SJCRH30 (cell line): ENCODE data around the gene DNAJC27. TPM values are rescaled to one million over a fixed set of nuclear protein-coding genes. Genes with fewer than 3 reads are reported as not detected.
A peak's percentile ranks its signal among the peaks of the same experiment; 100 is the strongest.

Source experiments
- DNase-seq, 2 experiments: peaks; one replicate each; pipeline ENCODE4 v3.0.0-alpha.2; 2015 to 2020
- H3K27ac ChIP-seq: fragments of 250-450 bp; sonication (Bioruptor Pico); 2 replicates; pipeline ENCODE4 v1.5.1; 2020; ENCODE audit warnings: mild to moderate bottlenecking, moderate library complexity
- H3K27me3 ChIP-seq: fragments of 250-450 bp; sonication (Bioruptor Pico); 2 replicates; pipeline ENCODE4 v1.5.1; 2020; ENCODE audit warnings: mild to moderate bottlenecking, moderate library complexity
- H3K36me3 ChIP-seq: fragments of 250-450 bp; sonication (Bioruptor Pico); 2 replicates; pipeline ENCODE4 v1.5.1; 2020; ENCODE audit warnings: mild to moderate bottlenecking, moderate library complexity
- H3K4me1 ChIP-seq: fragments of 250-450 bp; sonication (Bioruptor Pico); 2 replicates; pipeline ENCODE4 v1.5.1; 2020; ENCODE audit warnings: mild to moderate bottlenecking, moderate library complexity
- H3K4me3 ChIP-seq: fragments of 250-450 bp; sonication (Bioruptor Pico); 2 replicates; pipeline ENCODE4 v1.5.1; 2020; ENCODE audit warnings: mild to moderate bottlenecking, moderate library complexity
- H3K9me3 ChIP-seq: fragments of 250-450 bp; sonication (Bioruptor Pico); replicated peaks from 2 replicates; pipeline ENCODE4 v1.5.1; 2020; ENCODE audit warnings: mild to moderate bottlenecking, moderate library complexity
- total RNA-seq: library from RNA; depleted of rRNA; stranded (reverse); fragments of >200 nt; shearing (Covaris generic); gene quantifications from 2 replicates; pipeline ENCODE4 v1.2.3, GENCODE V29; 2014

The DNAJC27 gene
- total RNA-seq, 1 experiment from 2014 or later = 9.2 TPM

- Histone ChIP-seq H3K27me3 (no peaks in the 10 kb centered on the region), H3K4me3 (no peak overlapping the region), H3K27ac (no peak overlapping the region), H3K4me1 (peaks cover 15% of the 10 kb centered on the region), H3K9me3 (no peaks in the 10 kb centered on the region), H3K36me3 (peaks cover 52% of the 10 kb centered on the region)
- no peak for DNase-seq
Measured at GRCh38 chr2:24914713-24915112, 57.0 kb downstream of the DNAJC27 start.

DNA sequence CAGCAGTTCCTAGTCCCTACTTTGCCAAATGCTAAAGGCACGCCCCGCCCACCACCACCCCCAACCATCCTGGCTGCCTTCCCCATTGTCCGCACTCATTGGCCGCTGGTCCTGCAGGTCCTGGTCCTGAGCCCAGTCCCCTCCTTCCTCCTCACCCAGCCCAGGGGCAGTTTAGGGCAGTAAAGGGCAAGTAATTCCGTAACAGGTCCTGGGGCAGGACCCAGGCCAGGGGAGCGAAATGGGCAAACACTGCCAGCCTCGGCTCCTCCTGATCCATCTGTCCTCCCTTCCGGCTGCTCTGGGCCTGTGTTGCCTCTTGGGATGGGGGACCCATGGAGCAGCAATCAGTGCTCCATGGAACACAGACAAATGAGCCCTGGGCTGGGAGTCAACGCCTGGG, 57.8 kb downstream of the DNAJC27 start:
- H3K27ac ChIP-seq = no peak overlapping the region
- peaks cover 19% of the 10 kb centered on the region for H3K4me1 ChIP-seq
- H3K9me3 ChIP-seq = no peaks in the 10 kb centered on the region
- no peaks in the 10 kb centered on the region for H3K27me3 ChIP-seq
- DNase-seq = no peak
- no peak overlapping the region for H3K4me3 ChIP-seq
- peaks cover 52% of the 10 kb centered on the region for H3K36me3 ChIP-seq

DNA sequence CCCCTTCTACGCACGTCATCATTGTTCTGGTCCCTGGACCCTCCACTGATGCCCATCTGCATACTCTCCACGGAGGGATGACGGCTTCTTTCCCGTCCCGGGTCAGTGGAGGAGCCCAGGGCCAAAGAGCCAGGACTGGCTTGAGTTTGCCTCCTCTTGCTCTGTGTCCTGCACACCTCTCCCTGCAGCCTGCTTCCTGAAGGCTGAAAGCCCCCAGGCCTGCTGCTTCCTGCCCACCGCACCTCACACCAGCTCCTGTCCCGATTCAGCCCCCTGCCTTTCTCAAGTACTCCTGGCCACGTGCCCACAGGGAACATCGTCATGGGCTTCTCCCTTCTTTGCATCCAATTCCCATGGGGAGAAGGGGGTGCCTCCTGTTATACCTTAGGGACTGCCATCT, 58.8 kb downstream of the DNAJC27 start:
- H3K27ac ChIP-seq = no peak overlapping the region

GRCh38 chr2:24912523-24912922, 59.2 kb downstream of the DNAJC27 start:
- no peak for DNase-seq
- no peaks in the 10 kb centered on the region for H3K9me3 ChIP-seq
- no peaks in the 10 kb centered on the region for H3K27me3 ChIP-seq
- no peak overlapping the region for H3K27ac ChIP-seq
- H3K4me3 ChIP-seq = no peak overlapping the region
- H3K4me1 ChIP-seq = peaks cover 14% of the 10 kb centered on the region
- peaks cover 56% of the 10 kb centered on the region for H3K36me3 ChIP-seq

More for the DNA sequence above, 58.8 kb downstream of the DNAJC27 start:
- Histone ChIP-seq H3K4me1 (peaks cover 14% of the 10 kb centered on the region), H3K9me3 (no peaks in the 10 kb centered on the region), H3K27me3 (no peaks in the 10 kb centered on the region), H3K36me3 (peaks cover 55% of the 10 kb centered on the region), H3K4me3 (no peak overlapping the region)
- DNase-seq = no peak

DNA sequence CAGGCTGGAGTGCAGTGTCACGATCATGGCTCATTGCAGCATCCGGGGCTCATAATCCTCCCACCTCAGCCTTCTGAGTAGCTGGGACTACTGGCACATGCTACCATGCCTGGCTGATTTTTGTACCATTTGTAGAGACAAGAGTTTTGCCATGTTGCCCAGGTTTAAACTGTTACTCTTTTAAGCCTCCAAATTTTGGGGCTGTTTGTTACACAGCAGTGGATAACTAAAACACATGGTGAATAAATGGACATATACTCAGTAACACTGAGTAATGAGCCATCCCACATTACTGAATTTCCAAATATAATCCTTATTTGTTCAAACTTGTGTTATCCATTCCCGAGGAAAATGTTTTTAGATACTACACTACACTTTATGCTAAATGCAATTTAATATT, 61.5 kb downstream of the DNAJC27 start:
- H3K27me3 ChIP-seq = no peaks in the 10 kb centered on the region
- peaks cover 18% of the 10 kb centered on the region for H3K4me1 ChIP-seq
- DNase-seq = no peak
- peak overlapping the region; percentile 68 for H3K27ac ChIP-seq
- H3K4me3 ChIP-seq = no peak overlapping the region
- H3K36me3 ChIP-seq = peaks cover 58% of the 10 kb centered on the region
- no peaks in the 10 kb centered on the region for H3K9me3 ChIP-seq

- DNase-seq = peak; percentile 58 to 74
- Histone ChIP-seq H3K9me3 (no peaks in the 10 kb centered on the region), H3K4me3 (no peak overlapping the region), H3K4me1 (peaks cover 18% of the 10 kb centered on the region), H3K27me3 (no peaks in the 10 kb centered on the region), H3K27ac (peak overlapping the region; percentile 68), H3K36me3 (peaks cover 57% of the 10 kb centered on the region)
Measured at GRCh38 chr2:24909555-24910177, 62.1 kb downstream of the DNAJC27 start.

DNA sequence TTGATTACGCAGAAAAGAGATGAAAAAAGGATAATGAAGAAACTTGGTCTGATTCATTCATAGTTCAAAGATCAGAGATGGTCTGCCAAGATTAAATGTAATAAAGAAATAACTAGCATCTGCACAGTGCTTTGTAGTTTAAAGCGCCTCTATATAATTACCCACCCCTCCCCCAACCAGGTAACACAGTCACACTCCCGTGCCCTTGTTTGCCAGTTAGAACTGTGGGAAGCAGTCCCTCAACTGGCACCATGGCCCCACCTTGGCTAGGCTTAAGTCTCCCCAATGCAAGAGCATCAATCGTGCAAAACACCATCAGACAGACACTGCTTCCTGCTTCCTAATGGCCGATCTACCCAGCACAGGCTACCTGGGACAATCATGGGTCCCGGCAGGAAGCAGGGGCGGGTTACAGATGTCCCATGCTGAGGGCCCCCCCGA, 63.3 kb downstream of the DNAJC27 start:
- peaks cover 18% of the 10 kb centered on the region for H3K4me1 ChIP-seq
- no peaks in the 10 kb centered on the region for H3K9me3 ChIP-seq
- no peaks in the 10 kb centered on the region for H3K27me3 ChIP-seq
- no peak for DNase-seq
- H3K36me3 ChIP-seq = peaks cover 69% of the 10 kb centered on the region
- no peak overlapping the region for H3K27ac ChIP-seq
- H3K4me3 ChIP-seq = no peak overlapping the region

DNA sequence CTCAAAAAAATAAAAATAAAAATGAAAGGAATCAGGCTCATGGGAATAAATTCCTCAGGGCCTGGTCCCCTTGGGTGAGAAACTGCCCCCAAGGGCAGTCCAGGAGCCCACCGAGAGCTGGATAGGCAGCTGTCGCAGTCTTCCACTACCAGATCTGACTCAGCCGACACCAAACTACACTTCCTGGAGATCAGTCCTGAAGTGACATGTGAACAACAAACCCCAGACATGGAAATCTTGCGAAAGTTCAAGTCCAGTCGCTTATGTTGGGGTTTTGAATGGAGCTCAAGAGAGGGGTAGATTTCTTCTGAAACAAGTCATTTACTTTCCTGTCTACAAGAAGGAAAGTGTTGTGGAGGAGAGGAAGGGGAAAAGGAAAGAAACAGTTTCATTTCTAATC, 64.6 kb downstream of the DNAJC27 start:
- peak overlapping the region; percentile 34 for H3K27ac ChIP-seq
- peaks cover 71% of the 10 kb centered on the region for H3K36me3 ChIP-seq
- H3K9me3 ChIP-seq = no peaks in the 10 kb centered on the region
- no peaks in the 10 kb centered on the region for H3K27me3 ChIP-seq
- peaks cover 18% of the 10 kb centered on the region for H3K4me1 ChIP-seq
- H3K4me3 ChIP-seq = no peak overlapping the region
- DNase-seq = peak in 1 of 2 experiments; percentile 41

- Histone ChIP-seq H3K27me3 (no peaks in the 10 kb centered on the region), H3K9me3 (no peaks in the 10 kb centered on the region), H3K4me3 (no peak overlapping the region), H3K4me1 (peaks cover 18% of the 10 kb centered on the region), H3K27ac (no peak overlapping the region), H3K36me3 (peaks cover 68% of the 10 kb centered on the region)
- DNase-seq = no peak
Measured at GRCh38 chr2:24906466-24906865, 65.3 kb downstream of the DNAJC27 start.

DNA sequence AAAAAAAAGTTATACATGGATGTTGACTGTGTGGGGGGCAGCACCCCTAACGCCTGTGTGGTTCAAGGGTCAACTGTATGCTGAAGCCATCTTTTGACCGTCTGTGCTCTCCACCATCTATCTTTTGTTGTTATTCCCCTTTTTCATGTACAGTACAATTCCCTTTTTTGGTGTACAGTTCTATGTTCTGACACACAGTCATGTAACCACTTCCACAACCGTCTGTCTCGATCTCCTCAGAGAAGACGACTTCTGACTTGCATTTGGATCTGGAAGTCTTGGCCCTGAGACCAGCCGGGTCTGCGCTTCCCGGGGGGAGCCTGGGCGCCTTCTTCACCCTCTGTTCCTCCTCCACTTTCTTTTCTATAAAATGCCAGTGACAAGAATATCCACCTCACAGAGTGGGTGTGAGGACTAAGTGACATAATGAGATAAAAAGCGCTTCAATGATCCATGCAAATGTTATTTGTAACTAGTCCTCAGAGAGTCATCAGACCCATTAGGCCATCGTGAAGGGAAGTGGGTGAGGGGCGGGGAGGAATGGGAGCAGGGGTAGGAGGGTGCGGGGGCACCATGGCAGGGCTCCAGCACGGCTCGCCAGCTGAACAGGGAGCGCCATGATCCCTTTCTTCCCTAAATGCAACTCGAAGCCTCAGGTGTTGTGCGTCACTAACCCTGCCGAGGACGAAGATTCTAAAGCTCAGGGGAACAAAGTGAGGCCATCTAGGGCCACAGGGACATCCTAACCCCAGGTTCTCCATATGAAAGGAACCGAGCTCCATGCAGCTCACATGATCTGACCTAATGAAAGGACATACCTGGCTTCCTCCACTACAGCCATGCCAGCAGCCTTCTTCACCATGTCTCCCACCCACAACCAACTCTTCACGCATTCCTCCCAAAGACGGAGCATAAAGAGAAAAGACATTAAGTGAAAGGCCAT, 68.3 kb downstream of the DNAJC27 start:
- H3K27ac ChIP-seq = no peak overlapping the region
- peaks cover 4% of the 10 kb centered on the region; the same call in 1 of the 2 replicates for H3K4me1 ChIP-seq
- no peaks in the 10 kb centered on the region for H3K27me3 ChIP-seq
- no peak overlapping the region for H3K4me3 ChIP-seq
- no peaks in the 10 kb centered on the region for H3K9me3 ChIP-seq
- peaks cover 77% of the 10 kb centered on the region for H3K36me3 ChIP-seq
- DNase-seq = no peak

GRCh38 chr2:24899361-24899910, 72.3 kb downstream of the DNAJC27 start:
- Histone ChIP-seq H3K36me3 (peaks cover 84% of the 10 kb centered on the region), H3K4me3 (no peak overlapping the region), H3K4me1 (no peaks in the 10 kb centered on the region), H3K27me3 (no peaks in the 10 kb centered on the region), H3K27ac (no peak overlapping the region), H3K9me3 (peaks cover 20% of the 10 kb centered on the region)
- no peak for DNase-seq

DNA sequence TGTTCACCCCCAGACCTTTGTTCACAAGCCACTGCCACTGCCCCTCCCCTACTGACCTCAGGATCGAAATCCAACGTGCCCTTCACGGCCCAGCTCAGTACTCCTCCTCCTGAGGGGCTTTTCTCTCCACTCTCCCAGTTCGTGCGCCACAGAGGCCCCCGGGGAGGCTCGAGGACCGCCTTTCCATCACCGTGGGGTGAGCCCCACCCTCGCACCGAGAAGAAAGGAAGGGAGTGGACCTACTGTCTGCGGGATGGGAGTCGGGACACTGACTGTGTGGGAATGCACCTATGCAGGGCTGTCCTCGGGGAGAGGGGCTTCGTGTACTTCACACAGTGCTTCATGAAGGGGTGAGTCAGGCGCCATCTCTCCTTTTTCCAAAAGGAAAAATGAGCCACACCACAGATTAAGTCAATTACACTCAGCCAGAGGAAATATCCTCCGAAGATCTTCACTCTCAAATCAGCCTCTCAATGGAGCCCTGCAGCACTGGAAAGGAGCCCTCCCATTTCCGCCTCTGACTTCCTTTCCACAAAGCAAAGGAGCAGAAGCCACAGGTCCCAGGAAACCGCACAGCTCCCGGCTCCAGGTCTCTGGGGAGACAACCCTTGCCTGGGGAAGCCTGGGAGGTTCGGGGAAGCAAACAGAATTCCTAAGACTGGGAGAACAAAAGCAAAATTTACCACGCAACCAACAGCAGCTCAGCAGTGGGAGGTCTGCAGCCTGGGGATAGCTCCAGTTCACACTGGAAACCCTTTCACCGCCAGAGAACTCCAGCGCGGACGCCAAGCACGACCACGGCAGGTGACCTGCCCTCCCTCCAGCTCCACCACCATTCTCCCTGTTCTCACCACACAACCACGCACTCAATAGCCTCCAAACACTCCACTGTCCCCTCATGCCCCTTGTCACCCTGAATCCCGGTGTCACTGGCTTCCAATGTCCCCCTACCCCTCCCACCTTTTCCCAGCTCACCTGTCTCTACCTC, 73.3 kb downstream of the DNAJC27 start:
- DNase-seq = no peak
- Histone ChIP-seq H3K4me1 (no peaks in the 10 kb centered on the region), H3K36me3 (peaks cover 75% of the 10 kb centered on the region), H3K27ac (no peak overlapping the region), H3K27me3 (no peaks in the 10 kb centered on the region), H3K4me3 (no peak overlapping the region), H3K9me3 (peaks cover 22% of the 10 kb centered on the region)

DNA sequence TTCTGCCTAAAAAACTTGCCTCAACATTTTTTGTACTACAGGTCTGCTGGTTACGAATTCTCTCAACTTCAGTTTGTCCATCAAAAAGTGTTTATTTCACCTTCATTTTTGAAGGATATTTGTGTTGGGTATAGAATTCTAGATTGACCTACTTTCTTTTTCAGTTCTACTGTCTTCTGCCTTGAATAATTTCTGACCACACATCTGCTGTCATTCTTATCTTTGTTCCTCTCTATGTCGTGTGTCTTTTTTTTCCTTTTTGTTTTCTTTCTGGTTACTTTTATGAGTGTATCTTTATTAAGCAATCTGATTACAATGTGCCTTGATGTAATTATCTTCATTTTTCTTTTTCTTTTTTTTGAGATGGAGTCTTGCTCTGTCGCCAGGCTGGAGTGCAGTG, 77.0 kb downstream of the DNAJC27 start:
- Histone ChIP-seq H3K9me3 (peaks cover 30% of the 10 kb centered on the region), H3K36me3 (peaks cover 60% of the 10 kb centered on the region), H3K27me3 (no peaks in the 10 kb centered on the region), H3K27ac (no peak overlapping the region), H3K4me1 (no peaks in the 10 kb centered on the region), H3K4me3 (no peak overlapping the region)
- DNase-seq = no peak

GRCh38 chr2:24893934-24894333, 77.8 kb downstream of the DNAJC27 start:
- Histone ChIP-seq H3K27me3 (no peaks in the 10 kb centered on the region), H3K4me3 (no peak overlapping the region), H3K9me3 (peaks cover 30% of the 10 kb centered on the region), H3K27ac (no peak overlapping the region), H3K36me3 (peaks cover 57% of the 10 kb centered on the region), H3K4me1 (no peaks in the 10 kb centered on the region)
- DNase-seq = no peak
